Keratinocyte (primary cell): ENCODE data around the gene SPZ1. TPM values are rescaled to one million over a fixed set of nuclear protein-coding genes. Genes with fewer than 3 reads are reported as not detected.

Experiments used
- DNase-seq: peaks from one replicate; pipeline ENCODE4 v3.0.0-alpha.2; 2011; ENCODE audit warnings: low read depth, missing footprints, low spot score
- FAIRE-seq: peaks from 2 replicates; lab custom pipeline; 2011; peaks lifted over from hg19 to GRCh38; lab: Jason Lieb, UNC
- H2AFZ ChIP-seq: 2 replicates; pipeline ENCODE4 v1.6.0; 2012; ENCODE audit warnings: low read length, control low read depth, inconsistent platforms; ENCODE audit not compliant: control insufficient read depth
- H3K27ac ChIP-seq: 2 replicates; pipeline ENCODE4 v1.5.1; 2011; ENCODE audit warnings: low read length; ENCODE audit not compliant: control insufficient read depth, insufficient read depth
- H3K27me3 ChIP-seq: 3 replicates; pipeline ENCODE4 v1.6.0; 2011; ENCODE audit warnings: low read length; ENCODE audit not compliant: control insufficient read depth, insufficient read depth; ENCODE audit errors: extremely low read depth
- H3K36me3 ChIP-seq, 2 experiments: 2 replicates in 1 of 2; 3 replicates in 1 of 2; pipeline ENCODE4 v1.5.1; 2011; ENCODE audit warnings: low read length in 2 of 2, mild to moderate bottlenecking in 1 of 2; ENCODE audit not compliant: control insufficient read depth in 2 of 2, insufficient read depth in 2 of 2; ENCODE audit errors: extremely low read depth in 1 of 2
- H3K4me1 ChIP-seq: 3 replicates; pipeline ENCODE4 v1.5.1; 2011; ENCODE audit warnings: low read length; ENCODE audit not compliant: control insufficient read depth, insufficient read depth; ENCODE audit errors: extremely low read depth
- H3K4me2 ChIP-seq: 3 replicates; pipeline ENCODE4 v1.6.0; 2011; ENCODE audit warnings: low read depth, low read length; ENCODE audit not compliant: control insufficient read depth, insufficient read depth; ENCODE audit errors: extremely low read depth
- H3K4me3 ChIP-seq, 3 experiments: fragments of 200-600 bp in 1 of 3; sonication (generic) in 1 of 3; 2 replicates in 2 of 3; 3 replicates in 1 of 3; pipeline ENCODE4 v1.5.1; 2011 to 2016; ENCODE audit warnings: low read length in 3 of 3, mild to moderate bottlenecking in 3 of 3, control low read depth in 2 of 3, inconsistent platforms in 1 of 3, low read depth in 1 of 3, mixed read lengths in 1 of 3, mixed run types in 1 of 3, moderate library complexity in 1 of 3; ENCODE audit not compliant: control insufficient read depth in 2 of 3, insufficient read depth in 2 of 3; ENCODE audit errors: extremely low read depth in 1 of 3
- H3K79me2 ChIP-seq: 2 replicates; pipeline ENCODE4 v1.6.0; 2012; ENCODE audit warnings: low read length; ENCODE audit not compliant: control insufficient read depth, insufficient read depth
- H3K9ac ChIP-seq: 3 replicates; pipeline ENCODE4 v1.6.0; 2011; ENCODE audit warnings: low read length; ENCODE audit not compliant: control insufficient read depth, insufficient read depth; ENCODE audit errors: extremely low read depth
- H3K9me1 ChIP-seq: 3 replicates; pipeline ENCODE4 v1.6.0; 2011; ENCODE audit warnings: low read length; ENCODE audit not compliant: control insufficient read depth, insufficient read depth; ENCODE audit errors: extremely low read depth
- H3K9me3 ChIP-seq: 2 replicates; pipeline ENCODE4 v1.5.1; 2012; ENCODE audit warnings: low read depth, low read length; ENCODE audit not compliant: control insufficient read depth
- H4K20me1 ChIP-seq: 3 replicates; pipeline ENCODE4 v1.6.0; 2011; ENCODE audit warnings: low read length; ENCODE audit not compliant: control insufficient read depth, insufficient read depth; ENCODE audit errors: extremely low read depth
- EZH2 ChIP-seq: IDR thresholded peaks from one replicate; pipeline ENCODE4 v1.6.1; 2012; ENCODE audit warnings: inconsistent platforms, mild to moderate bottlenecking, low read length, moderate library complexity
- dilution Hi-C: fragments of 300-500 bp; cut with MboI; formaldehyde crosslinking; loops from one replicate; pipeline ENCODE4 v1.7.0; 2020; ENCODE audit warnings: low sequenced_read_pairs; ENCODE audit not compliant: extremely low pct_ligation_motif_present
- polyA plus RNA-seq, 5 experiments: library from polyadenylated mRNA; depleted of rRNA in 3 of 5; stranded (reverse) in 3 of 5; stranded (forward) in 1 of 5; unstranded in 1 of 5; fragments of >200 nt; gene quantifications; 1 replicate in 1 of 5; 2 replicates in 3 of 5; 3 replicates in 1 of 5; pipeline versions ENCODE4 v1.2.1 to v1.2.3, GENCODE V29; 2011 to 2012; ENCODE audit warnings: missing spikeins in 2 of 5, low read depth in 1 of 5, low replicate concordance in 1 of 5
- TF ChIP-seq, protein P1 (sequence below), 3 experiments: IDR thresholded peaks in 1 of 3; conservative IDR thresholded peaks in 1 of 3; optimal IDR thresholded peaks in 1 of 3; 2 replicates in 2 of 3; 3 replicates in 1 of 3; pipeline versions ENCODE3 to v1.5.1; 2011; ENCODE audit warnings: low read length in 3 of 3, mild to moderate bottlenecking in 3 of 3, moderate library complexity in 2 of 3, control low read depth in 1 of 3, inconsistent platforms in 1 of 3; ENCODE audit not compliant: insufficient read depth in 2 of 3; ENCODE audit errors: extremely low read depth in 1 of 3

The SPZ1 gene
- polyA plus RNA-seq, 1 donor (not counting 4 experiments of a cell fraction or from before 2014, with no cell fraction given) = not detected

DNA sequence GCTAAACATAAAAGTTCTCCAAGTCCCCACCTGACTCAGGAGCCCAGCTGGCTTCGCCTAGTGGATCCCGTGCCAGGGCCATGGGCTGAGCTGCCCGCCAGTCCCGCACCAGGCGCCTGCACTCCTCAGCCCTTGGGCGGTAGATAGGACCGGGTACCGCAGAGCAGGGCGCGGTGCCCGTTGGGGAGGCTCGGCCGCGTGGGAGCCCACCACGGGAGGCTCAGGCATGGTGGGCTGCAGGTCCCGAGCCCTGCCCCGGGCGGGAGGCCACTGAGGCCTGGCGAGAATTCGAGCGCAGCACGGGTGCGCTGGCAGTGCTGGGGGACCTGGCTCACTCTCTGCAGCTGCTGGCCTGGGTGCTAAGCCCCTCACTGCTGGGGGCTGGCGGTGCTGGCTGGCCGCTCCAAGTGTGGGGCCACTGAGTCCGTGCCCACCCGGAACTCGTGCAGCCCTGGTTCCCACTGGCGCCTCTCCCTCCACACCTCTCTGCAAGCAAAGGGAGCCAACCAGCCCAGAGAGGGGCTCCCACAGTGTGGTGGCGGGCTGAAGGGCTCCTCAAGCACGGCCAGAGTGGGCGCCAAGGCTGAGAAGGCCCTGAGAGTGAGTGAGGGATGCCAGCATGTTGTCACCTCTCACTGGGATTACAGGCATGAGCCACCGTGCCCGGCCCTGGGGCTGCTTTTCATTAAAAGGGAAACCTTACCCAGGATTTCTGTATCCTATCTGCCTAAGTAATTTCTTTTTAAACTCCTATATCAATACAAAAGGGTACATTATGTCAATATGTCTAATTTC lies 9.7 kb upstream of the SPZ1 start:
- Histone ChIP-seq H3K4me3 (no peak overlapping the region), H4K20me1 (no peaks in the 10 kb centered on the region), H3K4me1 (no peaks in the 10 kb centered on the region), H3K9ac (no peak overlapping the region), H3K9me3 (no peaks in the 10 kb centered on the region), H3K27ac (no peak overlapping the region), H3K4me2 (no peak overlapping the region), H2AFZ (no peak overlapping the region), H3K79me2 (no peaks in the 10 kb centered on the region), H3K9me1 (no peaks in the 10 kb centered on the region), H3K27me3 (no peaks in the 10 kb centered on the region), H3K36me3 (no peaks in the 10 kb centered on the region)
- FAIRE-seq = no peak
- no peak for TF ChIP-seq EZH2
- TF ChIP-seq, protein P1, sequence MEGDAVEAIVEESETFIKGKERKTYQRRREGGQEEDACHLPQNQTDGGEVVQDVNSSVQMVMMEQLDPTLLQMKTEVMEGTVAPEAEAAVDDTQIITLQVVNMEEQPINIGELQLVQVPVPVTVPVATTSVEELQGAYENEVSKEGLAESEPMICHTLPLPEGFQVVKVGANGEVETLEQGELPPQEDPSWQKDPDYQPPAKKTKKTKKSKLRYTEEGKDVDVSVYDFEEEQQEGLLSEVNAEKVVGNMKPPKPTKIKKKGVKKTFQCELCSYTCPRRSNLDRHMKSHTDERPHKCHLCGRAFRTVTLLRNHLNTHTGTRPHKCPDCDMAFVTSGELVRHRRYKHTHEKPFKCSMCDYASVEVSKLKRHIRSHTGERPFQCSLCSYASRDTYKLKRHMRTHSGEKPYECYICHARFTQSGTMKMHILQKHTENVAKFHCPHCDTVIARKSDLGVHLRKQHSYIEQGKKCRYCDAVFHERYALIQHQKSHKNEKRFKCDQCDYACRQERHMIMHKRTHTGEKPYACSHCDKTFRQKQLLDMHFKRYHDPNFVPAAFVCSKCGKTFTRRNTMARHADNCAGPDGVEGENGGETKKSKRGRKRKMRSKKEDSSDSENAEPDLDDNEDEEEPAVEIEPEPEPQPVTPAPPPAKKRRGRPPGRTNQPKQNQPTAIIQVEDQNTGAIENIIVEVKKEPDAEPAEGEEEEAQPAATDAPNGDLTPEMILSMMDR (optimal IDR thresholded peaks at IDR 0.05 in 1 of 3, IDR thresholded peaks at IDR 0.05 in 1 of 3, conservative IDR thresholded peaks at IDR 0.05 in 1 of 3; ENCODE audit: extremely low read depth in 1 of 3, insufficient read depth in 2 of 3, low read length in 3 of 3) = no peak
- no peak for DNase-seq
- dilution Hi-C loops = no loop called here

GRCh38 chr5:80315244-80315643 lies 4.6 kb upstream of the SPZ1 start:
- Histone ChIP-seq H4K20me1 (no peaks in the 10 kb centered on the region), H3K9ac (no peak overlapping the region), H3K36me3 (no peaks in the 10 kb centered on the region), H3K4me3 (no peak overlapping the region), H3K9me1 (no peaks in the 10 kb centered on the region), H3K27ac (no peak overlapping the region), H3K27me3 (peaks cover 6% of the 10 kb centered on the region), H3K4me1 (no peaks in the 10 kb centered on the region), H3K79me2 (no peaks in the 10 kb centered on the region), H3K4me2 (no peak overlapping the region), H2AFZ (no peak overlapping the region), H3K9me3 (no peaks in the 10 kb centered on the region)
- FAIRE-seq (no peak), DNase-seq (no peak)
- dilution Hi-C loops = no loop called here
- TF ChIP-seq EZH2 = no peak
- TF ChIP-seq, protein P1 (optimal IDR thresholded peaks at IDR 0.05 in 1 of 3, IDR thresholded peaks at IDR 0.05 in 1 of 3, conservative IDR thresholded peaks at IDR 0.05 in 1 of 3; ENCODE audit: extremely low read depth in 1 of 3, insufficient read depth in 2 of 3, low read length in 3 of 3) = no peak
